ENCODE measurements around the gene EFS.

The EFS gene

DNA sequence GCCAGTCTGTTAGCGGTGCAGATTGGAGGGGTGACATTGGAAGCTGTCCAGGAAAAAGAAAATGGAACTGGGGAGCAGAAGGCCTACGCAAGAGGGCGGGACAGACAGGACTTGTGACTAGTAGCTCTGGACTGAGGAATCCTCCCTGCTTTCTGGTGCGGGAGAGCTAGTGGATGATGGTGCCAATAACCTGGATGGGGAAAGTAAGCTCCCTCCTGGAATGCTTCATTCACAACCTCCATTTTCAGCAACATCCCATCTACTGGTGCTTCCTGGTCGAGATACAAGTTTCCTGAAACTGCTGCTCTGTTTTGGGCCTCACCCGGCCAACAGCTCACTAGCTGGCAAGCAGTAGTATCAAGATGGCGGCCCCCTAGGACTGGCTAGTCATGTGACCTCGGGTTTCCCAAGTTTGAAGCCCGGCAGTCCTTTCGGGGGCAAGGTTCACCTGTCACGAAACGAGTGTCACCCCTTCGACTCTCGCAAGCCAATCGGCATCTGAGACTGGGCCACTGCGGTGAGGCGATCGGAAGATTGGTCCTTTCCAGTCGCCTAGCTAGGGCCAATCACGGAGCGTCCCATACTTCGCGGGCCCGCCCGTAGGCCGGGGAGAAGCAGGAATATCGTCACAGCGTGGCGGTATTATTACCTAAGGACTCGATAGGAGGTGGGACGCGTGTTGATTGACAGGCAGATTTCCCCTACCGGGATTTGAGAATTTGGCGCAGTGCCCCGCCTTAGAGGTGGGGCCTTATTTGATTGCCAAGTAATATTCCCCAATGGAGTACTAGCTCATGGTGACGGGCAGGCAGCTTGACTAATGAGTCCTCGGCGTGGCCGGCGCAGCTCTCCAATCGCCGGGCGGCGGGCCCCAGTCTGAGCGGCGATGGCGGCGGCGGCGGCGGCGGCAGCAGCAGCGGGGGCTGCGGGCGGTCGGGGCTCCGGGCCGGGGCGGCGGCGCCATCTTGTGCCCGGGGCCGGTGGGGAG lies 44.1 kb downstream of the EFS start, which contains the start of gene PABPN1:
TSS of gene PABPN1 (plus strand) at position 874 of the 988 bp plus-strand sequence. CDS start at position 887, 13 bp downstream.
- Histone ChIP-seq H4K8ac (ENCODE audit: low read depth, low read length) (peak within 1 kb of the TSS; percentile 94), H2BK5ac (ENCODE audit: low read length) (peak within 1 kb of the TSS; percentile 65), H3K36me3 (ENCODE audit: control insufficient read depth, insufficient read depth, low read length) (peaks cover 3% of the 10 kb centered on the region)

DNA sequence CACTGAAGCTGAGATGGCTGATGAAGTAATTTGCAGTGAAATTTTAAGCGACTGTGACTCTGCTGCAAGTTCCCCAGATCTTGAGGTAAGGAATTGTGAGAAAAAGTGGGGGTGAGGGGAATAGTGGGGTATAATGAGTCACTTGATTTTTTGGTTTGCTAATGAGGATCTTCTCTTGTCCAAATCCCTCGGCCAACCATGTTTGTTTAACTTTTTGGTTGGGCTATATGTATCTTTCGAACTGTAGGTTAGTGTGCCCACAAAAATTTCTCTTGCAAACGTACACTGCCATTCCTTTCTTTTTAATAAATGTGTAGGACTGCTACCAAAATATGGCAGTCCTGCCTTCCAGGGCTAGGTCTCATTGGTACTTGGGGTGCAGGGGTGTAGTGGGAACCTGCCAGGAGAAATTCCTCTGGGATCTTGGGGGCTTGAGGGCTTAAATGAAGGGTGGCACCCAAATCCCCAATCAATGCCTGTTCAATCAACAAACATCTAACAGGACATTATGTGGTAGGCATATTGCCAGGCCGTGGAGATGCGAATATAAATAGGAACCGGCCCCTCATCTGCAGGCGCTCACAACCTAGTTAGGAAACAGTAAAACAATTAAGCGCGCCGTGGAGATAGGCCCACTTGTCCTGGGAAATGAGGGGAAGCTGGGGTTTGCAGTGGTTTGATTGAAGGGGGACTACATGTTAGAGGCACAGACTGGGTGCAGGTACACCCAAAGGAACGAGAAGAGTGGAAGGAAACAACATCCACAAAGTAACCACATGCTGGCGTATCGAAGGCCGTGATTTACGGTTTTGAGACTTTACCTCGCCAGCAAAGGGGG lies 45.0 kb downstream of the EFS start:
- Histone ChIP-seq H3K4me2 (ENCODE audit: low read length) (peak overlapping the region; percentile 12), H2AK5ac (ENCODE audit: low read length) (peak overlapping the region; percentile 92), H2BK15ac (replicated peaks; ENCODE audit: low read depth) (no peak overlapping the region), H3K4me1 (ENCODE audit: control insufficient read depth, low read depth, low read length) (peaks cover 5% of the 10 kb centered on the region), H3K27ac (ENCODE audit: low read depth, low read length) (peak overlapping the region; percentile 68), H3K36me3 (ENCODE audit: control insufficient read depth, insufficient read depth, low read length) (peaks cover 3% of the 10 kb centered on the region), H3K4me3 (ENCODE audit: low read length) (no peak overlapping the region), H3K9ac (ENCODE audit: low read length) (peak overlapping the region; percentile 53), H3K27me3 (ENCODE audit: insufficient read depth, low read length, poor library complexity) (no peaks in the 10 kb centered on the region), H4K8ac (ENCODE audit: low read depth, low read length) (no peak overlapping the region), H2BK5ac (ENCODE audit: low read length) (no peak overlapping the region), H3K4ac (ENCODE audit: low read depth, low read length) (peak overlapping the region; percentile 44), H3K56ac (ENCODE audit: low read length) (peak overlapping the region; percentile 71), H3K79me1 (ENCODE audit: low read length) (peaks cover 7% of the 10 kb centered on the region), H4K5ac (ENCODE audit: low read length) (peak overlapping the region; percentile 96), H3K18ac (ENCODE audit: low read length) (no peak overlapping the region), H3K23ac (ENCODE audit: low read length) (no peak overlapping the region), H3K79me2 (ENCODE audit: control insufficient read depth, insufficient read depth, low read length) (peaks cover 18% of the 10 kb centered on the region), H2BK120ac (ENCODE audit: low read depth, low read length) (no peak overlapping the region)
- no CpG with 5 or more reads among the region's 17 CpGs for WGBS (ENCODE audit: extremely low coverage, insufficient coverage, low lambda C conversion rate)
- DNase-seq, result no peak

More for the DNA sequence above, 44.1 kb downstream of the EFS start, which contains the start of gene PABPN1:
- DNase-seq, result peak; percentile 100
- Histone ChIP-seq H3K27ac (ENCODE audit: low read depth, low read length) (peak within 1 kb of the TSS; percentile 98), H3K9ac (ENCODE audit: low read length) (peak within 1 kb of the TSS; percentile 100), H3K4me1 (ENCODE audit: control insufficient read depth, low read depth, low read length) (peaks cover 5% of the 10 kb centered on the region), H3K4me3 (ENCODE audit: low read length) (peak within 1 kb of the TSS; percentile 95), H3K23ac (ENCODE audit: low read length) (peak within 1 kb of the TSS; percentile 82), H3K4me2 (ENCODE audit: low read length) (peak within 1 kb of the TSS; percentile 91), H3K27me3 (ENCODE audit: insufficient read depth, low read length, poor library complexity) (no peaks in the 10 kb centered on the region), H2BK120ac (ENCODE audit: low read depth, low read length) (peak within 1 kb of the TSS; percentile 86), H3K79me1 (ENCODE audit: low read length) (peaks cover 7% of the 10 kb centered on the region), H4K5ac (ENCODE audit: low read length) (peak within 1 kb of the TSS; percentile 96), H3K56ac (ENCODE audit: low read length) (peak within 1 kb of the TSS; percentile 98), H2BK15ac (replicated peaks; ENCODE audit: low read depth) (no peak within 1 kb of the TSS), H3K79me2 (ENCODE audit: control insufficient read depth, insufficient read depth, low read length) (peaks cover 18% of the 10 kb centered on the region), H3K4ac (ENCODE audit: low read depth, low read length) (peak within 1 kb of the TSS; percentile 99), H3K18ac (ENCODE audit: low read length) (peak within 1 kb of the TSS; percentile 99), H2AK5ac (ENCODE audit: low read length) (peak within 1 kb of the TSS; percentile 92)
- WGBS (ENCODE audit: extremely low coverage, insufficient coverage, low lambda C conversion rate), result no CpG with 5 or more reads among the region's 63 CpGs

DNA sequence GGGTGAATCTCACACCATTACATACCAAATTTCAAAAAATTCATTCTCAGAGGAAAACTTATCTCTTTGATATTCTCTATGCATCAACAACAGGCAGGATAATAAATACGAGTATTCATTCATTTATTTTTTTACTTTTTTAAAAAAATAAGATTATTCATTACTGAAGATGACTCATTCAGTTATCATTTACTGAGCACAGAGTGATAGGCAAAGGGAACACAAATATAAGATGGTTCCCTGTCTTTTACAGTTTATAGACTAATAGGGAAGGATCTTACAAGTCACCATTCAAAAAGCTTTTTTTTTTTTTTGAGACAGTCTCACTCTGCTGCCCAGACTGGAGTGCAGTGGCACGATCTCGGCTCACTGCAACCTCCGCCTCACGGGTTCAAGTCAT lies 48.7 kb downstream of the EFS start:
- H3K4ac ChIP-seq (ENCODE audit: low read depth, low read length), result no peak overlapping the region
- H4K8ac ChIP-seq (ENCODE audit: low read depth, low read length), result no peak overlapping the region
- no peak overlapping the region for H2BK5ac ChIP-seq (ENCODE audit: low read length)
- no peak overlapping the region for H3K23ac ChIP-seq (ENCODE audit: low read length)
- H3K36me3 ChIP-seq (ENCODE audit: control insufficient read depth, insufficient read depth, low read length), result no peaks in the 10 kb centered on the region
- no peak overlapping the region for H4K5ac ChIP-seq (ENCODE audit: low read length)
- no peak overlapping the region for H3K56ac ChIP-seq (ENCODE audit: low read length)
- no peaks in the 10 kb centered on the region for H3K79me1 ChIP-seq (ENCODE audit: low read length)
- peaks cover 5% of the 10 kb centered on the region for H3K4me1 ChIP-seq (ENCODE audit: control insufficient read depth, low read depth, low read length)
- H3K79me2 ChIP-seq (ENCODE audit: control insufficient read depth, insufficient read depth, low read length), result no peaks in the 10 kb centered on the region
- H3K9ac ChIP-seq (ENCODE audit: low read length), result no peak overlapping the region
- H2BK120ac ChIP-seq (ENCODE audit: low read depth, low read length), result no peak overlapping the region
- WGBS (ENCODE audit: extremely low coverage, insufficient coverage, low lambda C conversion rate), result no CpG with 5 or more reads among the region's 5 CpGs
- no peak overlapping the region for H3K27ac ChIP-seq (ENCODE audit: low read depth, low read length)
- DNase-seq, result no peak
- no peak overlapping the region for H2AK5ac ChIP-seq (ENCODE audit: low read length)
- no peak overlapping the region for H3K4me2 ChIP-seq (ENCODE audit: low read length)
- H2BK15ac ChIP-seq (replicated peaks; ENCODE audit: low read depth), result no peak overlapping the region
- H3K18ac ChIP-seq (ENCODE audit: low read length), result no peak overlapping the region
- no peak overlapping the region for H3K4me3 ChIP-seq (ENCODE audit: low read length)
- H3K27me3 ChIP-seq (ENCODE audit: insufficient read depth, low read length, poor library complexity), result no peaks in the 10 kb centered on the region

DNA sequence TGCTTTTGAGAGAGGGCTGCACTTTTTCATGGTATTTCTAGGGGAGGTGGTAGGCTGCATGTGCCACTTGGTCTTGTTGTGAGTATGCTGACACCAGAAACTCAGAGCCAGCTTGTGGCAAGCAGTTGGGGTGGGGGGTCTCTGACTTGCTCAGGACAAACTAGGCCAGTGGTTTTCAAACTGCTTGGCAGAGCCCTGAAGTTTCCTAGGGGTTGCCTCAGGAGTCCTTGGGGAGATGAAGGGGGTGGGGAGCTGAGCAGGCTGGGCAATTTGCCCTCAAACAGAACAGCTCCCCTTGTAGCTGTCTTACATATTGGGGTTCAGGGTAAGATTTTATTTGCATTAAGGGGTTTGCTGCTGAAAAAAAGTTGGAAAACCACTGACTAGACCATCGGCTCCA lies 54.4 kb downstream of the EFS start:
- no peak overlapping the region for H3K4me3 ChIP-seq (ENCODE audit: low read length)
- peaks cover 4% of the 10 kb centered on the region for H3K4me1 ChIP-seq (ENCODE audit: control insufficient read depth, low read depth, low read length)
- no peak overlapping the region for H2BK15ac ChIP-seq (replicated peaks; ENCODE audit: low read depth)
- DNase-seq, result no peak
- no peak overlapping the region for H4K8ac ChIP-seq (ENCODE audit: low read depth, low read length)
- H3K79me1 ChIP-seq (ENCODE audit: low read length), result peaks cover 23% of the 10 kb centered on the region
- H3K79me2 ChIP-seq (ENCODE audit: control insufficient read depth, insufficient read depth, low read length), result peaks cover 14% of the 10 kb centered on the region
- H3K18ac ChIP-seq (ENCODE audit: low read length), result no peak overlapping the region
- H3K4me2 ChIP-seq (ENCODE audit: low read length), result no peak overlapping the region
- no peak overlapping the region for H2BK120ac ChIP-seq (ENCODE audit: low read depth, low read length)
- H2AK5ac ChIP-seq (ENCODE audit: low read length), result no peak overlapping the region
- no peak overlapping the region for H3K56ac ChIP-seq (ENCODE audit: low read length)
- no peak overlapping the region for H2BK5ac ChIP-seq (ENCODE audit: low read length)
- WGBS (ENCODE audit: extremely low coverage, insufficient coverage, low lambda C conversion rate), result no CpG with 5 or more reads among the region's 1 CpG
- no peak overlapping the region for H3K27ac ChIP-seq (ENCODE audit: low read depth, low read length)
- H3K23ac ChIP-seq (ENCODE audit: low read length), result no peak overlapping the region
- H3K4ac ChIP-seq (ENCODE audit: low read depth, low read length), result no peak overlapping the region
- H4K5ac ChIP-seq (ENCODE audit: low read length), result no peak overlapping the region
- no peak overlapping the region for H3K9ac ChIP-seq (ENCODE audit: low read length)
- H3K27me3 ChIP-seq (ENCODE audit: insufficient read depth, low read length, poor library complexity), result no peaks in the 10 kb centered on the region
- no peaks in the 10 kb centered on the region for H3K36me3 ChIP-seq (ENCODE audit: control insufficient read depth, insufficient read depth, low read length)

DNA sequence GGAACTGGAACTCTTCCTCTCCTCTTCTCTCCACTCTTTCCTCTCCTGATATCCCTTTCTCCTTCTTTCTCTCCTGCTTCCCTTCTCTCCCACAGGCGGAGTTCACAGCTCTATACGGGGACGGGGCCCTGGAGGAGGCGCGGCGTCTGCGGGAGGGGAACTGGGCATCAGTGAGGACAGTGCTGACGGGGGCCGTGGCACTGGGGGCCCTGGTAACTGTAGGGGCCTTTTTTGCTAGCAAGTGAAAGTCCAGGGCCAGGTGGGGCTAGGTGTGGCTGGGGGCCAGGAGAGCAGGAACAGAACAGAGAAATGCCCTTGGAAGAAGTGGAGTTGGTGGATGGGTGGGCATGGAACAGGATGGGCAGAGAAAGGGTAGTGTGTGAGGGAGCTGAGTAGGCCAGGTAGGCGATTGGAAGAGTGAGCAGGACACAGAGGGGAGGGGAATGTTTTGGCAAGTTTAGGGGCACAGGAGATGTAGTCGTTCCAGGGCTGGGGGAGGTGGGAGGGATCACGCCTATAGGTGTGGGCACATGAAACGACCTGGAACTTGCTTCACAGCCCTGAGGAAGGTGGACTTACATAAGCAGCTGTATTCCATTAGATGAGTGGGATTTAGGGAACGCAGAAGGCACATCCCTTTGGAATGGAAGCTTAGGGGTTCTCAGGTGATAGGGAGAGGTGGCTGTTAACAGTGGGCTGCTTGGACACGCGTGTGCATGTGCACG lies 56.1 kb downstream of the EFS start:
- Histone ChIP-seq H4K8ac (ENCODE audit: low read depth, low read length) (no peak overlapping the region), H3K79me1 (ENCODE audit: low read length) (peaks cover 23% of the 10 kb centered on the region), H3K4me1 (ENCODE audit: control insufficient read depth, low read depth, low read length) (peaks cover 4% of the 10 kb centered on the region), H2BK15ac (replicated peaks; ENCODE audit: low read depth) (no peak overlapping the region), H4K5ac (ENCODE audit: low read length) (no peak overlapping the region), H3K4me2 (ENCODE audit: low read length) (no peak overlapping the region), H3K27me3 (ENCODE audit: insufficient read depth, low read length, poor library complexity) (no peaks in the 10 kb centered on the region), H3K56ac (ENCODE audit: low read length) (no peak overlapping the region), H3K9ac (ENCODE audit: low read length) (no peak overlapping the region), H2AK5ac (ENCODE audit: low read length) (no peak overlapping the region), H3K23ac (ENCODE audit: low read length) (no peak overlapping the region), H3K36me3 (ENCODE audit: control insufficient read depth, insufficient read depth, low read length) (no peaks in the 10 kb centered on the region), H3K18ac (ENCODE audit: low read length) (no peak overlapping the region), H3K4ac (ENCODE audit: low read depth, low read length) (no peak overlapping the region), H3K79me2 (ENCODE audit: control insufficient read depth, insufficient read depth, low read length) (peaks cover 14% of the 10 kb centered on the region), H3K27ac (ENCODE audit: low read depth, low read length) (no peak overlapping the region), H2BK120ac (ENCODE audit: low read depth, low read length) (no peak overlapping the region), H3K4me3 (ENCODE audit: low read length) (no peak overlapping the region), H2BK5ac (ENCODE audit: low read length) (no peak overlapping the region)
- no CpG with 5 or more reads among the region's 17 CpGs for WGBS (ENCODE audit: extremely low coverage, insufficient coverage, low lambda C conversion rate)
- DNase-seq, result no peak
